Measurements from ENCODE around the gene TFE3. TPM values are rescaled to one million over a fixed set of nuclear protein-coding genes. Genes with fewer than 3 reads are reported as not detected.

Gene TFE3
- total RNA-seq, 1 donor from 2014 or later: 21.0 TPM

DNA sequence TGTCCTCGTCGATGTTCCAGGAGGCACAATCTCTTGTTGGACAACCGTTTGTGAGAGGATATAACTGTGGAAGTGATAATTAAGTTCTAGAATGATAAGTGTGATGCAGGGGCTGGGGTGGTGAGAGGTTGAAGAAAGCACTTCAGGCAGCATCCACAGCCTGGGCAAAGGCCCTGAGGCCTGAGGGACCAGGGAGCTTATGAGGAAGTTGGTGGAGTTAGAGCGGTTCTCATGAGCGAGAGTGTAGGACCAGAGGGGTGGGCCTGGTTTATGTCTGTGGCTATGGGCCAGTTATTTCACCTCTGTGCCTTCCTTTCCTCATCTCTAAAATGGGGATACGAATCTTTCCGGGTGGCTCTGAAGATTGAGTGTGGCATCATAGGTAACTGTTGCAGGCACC is 18.3 kb upstream of the TFE3 start:
- DNase-seq (ENCODE audit: low read depth, low spot score): no peak

DNA sequence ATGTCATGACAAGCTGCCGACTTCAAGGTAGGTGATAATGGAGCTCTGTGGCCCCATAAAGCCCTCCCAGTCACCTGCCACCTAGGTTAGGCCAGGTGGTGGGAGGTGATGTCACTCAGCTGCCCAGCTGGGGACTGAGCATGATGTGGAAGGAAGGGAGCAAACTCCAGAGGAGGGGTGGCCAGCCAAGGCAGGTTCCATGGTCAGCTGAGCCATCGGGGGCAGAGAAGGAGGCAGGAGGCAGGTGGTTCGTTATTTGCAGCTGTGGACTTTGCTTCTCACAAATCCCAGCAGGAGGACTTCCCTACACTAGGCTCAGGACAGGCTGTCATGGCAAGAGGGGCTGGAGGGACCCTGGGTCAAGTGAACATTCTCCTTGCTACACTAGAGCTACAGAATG is 17.8 kb upstream of the TFE3 start:
- DNase-seq (ENCODE audit: low read depth, low spot score): no peak

DNA sequence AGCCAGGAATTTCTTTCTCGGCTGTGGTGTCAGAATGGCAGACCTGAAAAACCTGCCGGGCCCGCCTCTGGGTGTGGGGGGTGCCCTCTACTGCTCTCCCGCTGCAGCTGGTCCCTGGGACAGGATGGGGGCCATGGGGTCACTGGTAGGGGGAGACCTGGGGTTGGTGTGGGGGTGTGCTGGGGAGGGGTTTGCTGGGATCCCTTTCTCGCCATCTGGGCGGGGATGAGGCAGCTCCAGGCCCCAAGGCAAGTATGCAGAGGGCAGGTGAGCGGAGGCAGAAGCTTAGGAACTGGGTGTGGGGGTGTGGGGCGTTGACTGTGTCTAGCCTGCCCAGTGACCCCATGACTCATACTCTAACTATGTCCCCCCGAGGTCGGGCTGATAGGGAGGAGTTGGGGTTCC is 16.5 kb upstream of the TFE3 start:
- DNase-seq (ENCODE audit: low read depth, low spot score): no peak

DNA sequence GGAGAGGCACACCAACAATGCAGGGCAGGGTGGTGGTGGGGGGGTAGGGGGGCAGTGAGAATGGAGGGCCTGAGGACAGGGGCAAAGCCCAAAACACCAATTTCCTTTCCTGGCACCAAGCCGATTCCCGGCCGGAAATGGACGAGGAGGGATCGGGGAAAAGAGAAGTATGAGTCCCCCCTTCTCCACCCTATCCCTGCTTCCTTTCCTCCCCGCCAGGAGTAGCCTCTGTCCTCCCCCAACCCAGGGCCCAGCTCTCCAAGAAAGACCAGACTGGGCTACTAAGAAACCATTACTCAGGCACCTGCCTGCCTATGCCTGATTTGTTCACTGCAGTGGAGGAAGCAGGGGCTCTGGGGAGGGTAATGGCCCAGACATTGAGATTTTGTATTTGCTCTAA is 16.0 kb upstream of the TFE3 start:
- DNase-seq (ENCODE audit: low read depth, low spot score): no peak

DNA sequence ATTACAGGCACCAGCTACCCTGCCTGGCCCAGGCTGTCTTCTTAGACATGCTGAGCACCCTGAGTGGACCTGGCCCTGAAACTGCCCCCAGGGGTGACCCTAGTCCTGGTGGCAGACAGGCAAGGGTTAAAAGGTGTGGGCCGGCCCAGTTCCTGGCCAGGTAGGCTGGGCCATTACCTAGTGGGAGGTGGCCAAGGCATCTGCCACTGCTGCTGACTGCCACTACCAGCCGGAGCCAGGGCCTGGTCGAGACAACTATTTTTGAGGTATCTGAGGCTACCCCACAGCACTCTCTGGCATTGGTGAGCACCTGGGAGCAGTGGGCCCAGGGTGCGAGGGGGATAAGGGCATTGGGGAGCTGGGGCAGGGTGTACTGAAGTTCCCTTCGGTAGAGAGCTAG is 15.6 kb upstream of the TFE3 start, which contains the start of gene CCDC120:
TSS of gene CCDC120 (plus strand) at position 206 of the 400 bp plus-strand sequence. CDS start 3,043 bp downstream, outside the sequence.
- DNase-seq (ENCODE audit: low read depth, low spot score): no peak

DNA sequence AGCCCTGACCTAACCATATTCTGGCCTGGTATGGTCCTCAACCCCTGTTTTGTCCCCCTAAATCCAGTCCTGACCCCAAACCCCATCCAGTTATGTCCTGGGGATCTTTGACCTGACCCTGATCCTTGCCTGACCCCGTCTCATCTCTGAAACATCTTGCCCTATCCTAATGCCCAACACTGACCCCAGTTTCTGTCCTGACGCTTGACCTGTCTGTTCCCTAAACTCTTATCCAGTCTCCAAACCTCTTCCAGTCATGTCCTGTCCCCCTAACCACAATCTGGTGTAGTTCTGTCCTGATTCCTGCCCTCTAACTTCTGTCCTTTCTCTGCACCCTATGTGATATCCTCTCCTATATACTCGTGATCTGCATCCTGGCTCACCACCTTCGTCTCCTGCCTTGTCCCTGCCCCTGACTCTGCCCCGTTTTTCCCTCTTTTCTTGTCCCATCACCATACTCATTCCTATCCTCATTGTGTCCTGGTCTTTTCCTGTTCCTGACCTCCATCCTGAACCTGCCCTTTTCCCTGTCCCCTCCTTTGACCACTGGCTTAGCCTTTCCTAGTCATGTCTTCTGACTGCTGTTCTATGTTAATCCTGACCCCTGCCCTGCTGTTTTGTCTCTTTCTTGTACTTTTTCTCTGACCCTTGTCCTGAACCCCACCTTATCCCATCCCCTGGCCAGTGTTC is 11.1 kb upstream of the TFE3 start:
- no peak for DNase-seq (ENCODE audit: low read depth, low spot score)

DNA sequence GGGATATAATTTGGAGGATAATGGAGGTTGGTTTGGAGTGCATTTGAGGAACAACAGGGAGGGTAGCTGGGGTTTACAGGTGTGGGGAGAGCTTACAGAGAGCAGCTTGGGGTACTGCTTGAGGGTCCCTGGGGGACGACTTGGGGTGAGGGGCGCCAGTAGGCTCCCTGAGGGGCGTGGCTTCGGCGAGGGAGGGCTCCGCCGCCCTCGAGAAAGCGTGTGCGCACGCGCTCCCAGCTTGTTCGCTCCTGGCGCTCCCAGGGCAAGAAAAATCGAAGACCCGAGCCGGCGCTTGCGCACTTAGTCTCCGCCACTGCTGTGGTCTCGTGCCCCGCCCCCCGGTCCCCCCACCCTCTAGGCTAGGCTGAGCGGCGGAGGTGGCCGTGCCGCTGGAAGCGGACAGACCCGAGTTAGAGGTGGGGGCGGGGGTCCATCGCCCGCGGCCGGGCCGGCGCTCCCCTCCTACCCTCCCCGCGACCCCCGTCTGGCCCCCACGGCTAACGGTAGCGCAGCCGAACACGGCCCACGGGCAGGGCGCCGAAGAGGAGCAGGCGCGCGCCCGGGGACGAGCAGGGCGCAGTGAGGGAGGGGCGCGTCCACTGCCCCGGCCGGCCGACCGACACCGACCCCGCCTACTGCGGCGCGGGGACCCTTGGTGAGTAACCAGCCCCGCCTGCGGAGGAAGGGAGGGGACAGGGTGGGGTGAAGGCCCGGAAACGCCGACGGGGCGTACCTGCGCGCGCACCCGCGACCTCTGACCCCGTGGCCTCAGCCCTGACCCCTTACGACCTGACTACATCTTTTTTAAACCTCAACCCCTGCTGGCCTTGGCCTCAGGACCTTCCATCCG is 10.3 kb upstream of the TFE3 start:
- DNase-seq (ENCODE audit: low read depth, low spot score): no peak

DNA sequence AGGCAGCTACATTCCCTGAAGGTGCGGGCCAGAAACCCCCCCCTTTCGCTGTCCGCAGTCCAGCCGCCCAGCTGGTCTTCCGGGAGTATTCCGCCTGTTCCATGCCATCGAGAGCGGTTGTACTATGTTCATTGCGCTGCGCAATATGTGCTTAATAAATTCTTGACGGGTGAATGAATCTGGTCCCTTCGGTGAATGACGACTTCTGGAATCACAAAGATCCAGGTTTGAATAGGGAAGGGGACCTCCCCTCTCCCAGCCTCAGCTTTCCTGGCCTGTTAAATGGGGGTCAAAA is 777 bp upstream of the TFE3 start:
- DNase-seq (ENCODE audit: low read depth, low spot score): no peak

DNA sequence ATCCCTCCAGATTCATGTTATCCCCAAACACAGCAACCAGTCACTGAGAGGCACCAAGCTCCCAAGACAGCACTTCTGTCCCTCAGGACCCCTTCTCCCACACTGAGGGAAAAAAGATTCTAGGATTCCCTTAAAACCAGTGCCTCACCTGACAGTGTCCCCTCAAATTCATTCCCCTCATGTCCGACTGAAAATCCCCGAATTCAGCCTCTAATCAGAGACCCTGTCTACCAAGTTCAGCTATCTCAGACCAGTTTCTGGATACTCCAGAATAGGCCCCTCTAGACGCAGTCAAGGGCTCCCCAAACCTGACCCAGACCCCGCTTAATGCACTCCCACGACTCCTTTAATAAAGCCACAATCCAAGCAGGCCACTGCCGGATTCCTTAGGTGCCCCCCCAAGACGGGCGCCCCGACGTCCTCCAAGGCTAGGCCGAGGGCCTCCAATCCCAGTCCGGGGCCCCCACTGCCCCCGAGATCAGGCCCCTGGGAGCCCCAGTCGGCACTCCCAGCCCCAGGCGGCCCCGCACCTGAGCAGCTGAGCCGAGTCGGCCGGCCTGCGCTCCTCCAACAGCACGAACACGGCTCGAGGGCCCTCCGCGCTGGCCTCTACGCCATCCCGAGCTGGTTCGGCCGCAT is 457 bp downstream of the TFE3 start:
- DNase-seq (ENCODE audit: low read depth, low spot score): no peak

DNA sequence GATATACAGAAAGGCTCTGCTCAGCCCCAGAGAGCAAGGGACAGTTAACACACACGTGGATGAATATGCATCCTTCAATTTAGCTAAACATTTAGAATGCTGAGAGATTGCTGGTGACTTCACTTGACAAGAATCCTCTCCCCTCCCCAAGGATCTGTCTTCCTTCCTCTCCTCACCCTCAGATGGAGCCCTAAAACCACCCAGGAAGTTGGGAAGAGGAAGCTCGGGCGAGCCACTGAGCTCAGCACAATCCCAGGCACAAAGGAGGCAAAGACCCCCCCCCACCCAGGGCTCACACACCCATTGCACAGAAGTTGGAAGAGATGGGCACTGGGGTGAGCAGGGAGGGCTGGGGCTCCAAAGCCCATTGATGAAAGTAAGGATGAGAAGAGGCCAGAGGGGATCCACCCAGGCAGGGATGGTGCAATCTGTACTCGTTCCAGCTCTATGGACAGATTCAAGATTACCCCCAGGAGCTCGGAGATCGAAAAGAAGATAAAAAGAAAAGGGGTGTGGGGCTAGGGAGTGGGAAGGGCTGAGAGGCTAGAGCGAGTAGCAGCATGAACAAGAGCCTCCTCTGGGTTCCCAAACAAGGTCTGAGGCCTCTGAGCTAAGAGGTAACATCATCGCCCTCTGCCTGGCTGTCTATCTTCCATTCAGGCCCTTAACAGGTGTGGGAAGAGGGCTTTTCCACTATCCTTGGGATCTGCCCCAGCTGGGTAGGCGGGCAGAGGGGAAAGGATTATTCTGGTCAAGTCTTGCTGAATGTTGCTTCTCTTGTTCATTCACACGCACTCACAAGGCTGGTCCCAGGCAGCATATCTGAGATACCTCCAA is 1.2 kb downstream of the TFE3 start:
- no peak for DNase-seq (ENCODE audit: low read depth, low spot score)

DNA sequence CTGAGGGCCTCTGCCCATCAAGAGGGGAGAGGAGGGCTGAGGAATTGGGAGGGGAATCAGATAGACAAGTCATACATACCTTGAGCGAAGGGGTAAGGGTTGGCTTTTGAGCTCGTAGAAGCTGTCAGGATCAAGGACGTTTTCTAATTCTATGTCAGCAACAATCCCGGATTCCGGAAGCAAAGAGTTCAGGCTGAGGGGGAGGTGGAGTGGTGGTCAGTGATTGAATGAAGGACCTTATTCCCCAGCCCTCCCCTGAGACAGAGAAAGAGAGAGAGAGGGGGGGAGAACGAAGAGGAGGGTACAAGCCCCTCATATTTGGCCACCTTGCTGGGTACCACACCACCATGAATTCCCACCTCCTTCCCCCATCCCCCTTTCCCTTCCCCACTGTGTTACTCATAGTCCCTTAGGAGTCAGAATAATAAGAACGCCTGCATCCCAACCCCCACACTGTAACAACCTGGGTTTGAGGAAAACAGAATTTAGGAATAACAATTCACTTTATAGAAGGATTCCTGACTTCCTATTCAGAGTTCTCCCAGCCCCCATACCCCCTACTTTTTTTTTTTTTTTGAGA is 2.7 kb downstream of the TFE3 start:
- DNase-seq (ENCODE audit: low read depth, low spot score): no peak

DNA sequence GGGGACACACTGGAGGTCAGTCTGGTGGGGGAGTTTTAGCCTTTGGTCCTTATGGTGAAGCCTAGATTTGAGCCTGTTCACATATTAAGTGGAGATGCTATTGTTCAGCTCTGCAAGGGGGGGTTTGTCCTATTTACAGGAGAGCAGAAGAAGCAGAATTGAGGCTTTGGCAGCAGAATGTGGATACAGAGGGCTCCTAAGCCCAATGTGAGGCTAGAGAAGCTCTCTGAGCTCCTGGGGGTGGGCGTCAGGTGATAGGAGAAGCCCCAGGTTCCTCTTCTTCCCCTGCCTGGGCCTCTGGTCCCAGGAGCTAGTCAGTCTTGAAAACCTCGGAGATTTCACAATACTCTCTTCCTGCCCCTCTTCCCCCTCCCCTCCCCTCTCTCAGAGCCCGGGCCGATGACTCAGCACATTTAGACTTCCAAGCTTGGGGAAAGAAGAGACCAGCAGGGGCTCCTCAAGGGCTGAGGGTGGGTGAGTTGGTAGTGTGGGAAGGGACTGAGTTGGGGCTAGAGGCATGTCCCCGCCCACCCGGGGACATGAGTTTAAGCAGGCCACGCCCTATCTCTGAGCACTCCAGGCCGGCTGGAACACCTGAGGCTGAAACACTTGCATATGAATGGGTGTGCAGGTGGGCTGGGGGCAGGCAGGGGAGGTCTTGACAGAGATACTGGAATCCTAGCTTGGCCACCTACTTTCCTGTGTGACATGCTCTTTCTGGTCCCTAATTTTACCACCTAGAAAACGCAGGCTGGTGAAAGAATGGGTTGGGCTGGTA is 3.4 kb downstream of the TFE3 start:
- DNase-seq (ENCODE audit: low read depth, low spot score): peak; percentile 53

DNA sequence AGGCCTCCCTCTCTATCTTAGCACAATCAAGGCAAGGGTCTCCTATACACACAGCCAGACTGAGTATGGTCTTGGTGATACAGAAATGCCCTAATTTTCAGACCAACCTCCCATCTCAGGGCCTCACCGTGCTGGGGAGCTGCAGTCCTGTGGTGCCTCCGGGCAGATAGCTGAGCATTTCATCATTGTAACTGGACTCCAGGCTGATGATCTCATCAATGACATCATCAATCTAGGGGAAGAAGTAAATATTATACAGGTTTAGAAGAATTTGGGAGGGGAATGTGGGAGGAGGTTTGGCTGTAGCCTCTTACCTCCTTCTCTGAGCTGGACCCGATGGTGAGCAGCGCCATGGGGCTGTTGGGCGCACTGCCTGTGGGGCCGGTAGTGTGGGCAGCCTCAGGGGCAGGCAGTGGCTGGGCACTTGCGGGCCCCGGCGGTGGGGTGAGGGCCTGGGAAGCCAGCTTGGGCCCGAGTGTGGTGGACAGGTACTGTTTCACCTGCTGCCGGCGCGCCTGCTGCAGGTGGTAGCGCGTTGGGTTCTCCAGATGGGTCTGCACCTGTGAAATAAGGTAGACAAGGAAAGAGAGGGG is 5.2 kb downstream of the TFE3 start:
- DNase-seq (ENCODE audit: low read depth, low spot score): no peak

DNA sequence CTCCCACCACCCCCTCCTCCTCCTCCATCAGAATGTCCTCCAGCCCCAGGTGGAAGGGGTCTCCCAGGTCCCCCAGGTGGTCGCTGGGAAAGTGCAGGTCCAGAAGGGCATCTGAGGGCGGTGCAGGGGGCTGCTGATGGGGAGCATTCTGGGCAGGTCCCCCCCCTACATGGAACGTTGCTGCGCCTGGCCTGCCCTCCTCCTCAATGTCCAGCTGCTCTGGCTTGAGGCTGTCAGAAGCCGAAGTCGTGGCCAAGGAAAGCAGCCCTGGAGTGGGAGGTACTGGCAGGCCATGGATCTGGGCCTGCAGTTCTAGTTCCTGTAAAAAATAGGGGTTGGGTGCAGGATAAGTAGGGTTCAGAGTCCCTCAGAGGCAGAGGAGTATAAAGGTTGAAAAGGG is 12.9 kb downstream of the TFE3 start:
- no peak for DNase-seq (ENCODE audit: low read depth, low spot score)

DNA sequence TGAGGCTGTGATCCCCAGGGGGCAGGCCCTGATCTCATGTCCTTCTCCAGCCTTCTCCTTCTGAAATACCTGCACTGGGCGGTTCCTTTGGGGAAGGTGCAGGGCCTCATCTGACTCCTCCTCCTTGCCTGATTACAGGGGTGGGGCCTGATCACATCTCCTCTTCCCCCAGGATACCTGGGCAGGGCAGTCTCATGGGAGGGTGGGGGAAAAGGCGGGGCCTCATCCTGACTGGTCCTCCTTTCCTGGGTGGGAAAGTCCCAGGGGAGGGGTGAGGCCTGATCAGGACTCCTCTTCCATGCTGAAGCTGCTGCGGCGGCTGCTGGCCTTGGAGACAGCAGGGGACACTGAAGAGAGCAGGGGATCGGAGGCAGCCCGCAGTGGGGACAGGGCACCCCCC is 13.3 kb downstream of the TFE3 start:
- DNase-seq (ENCODE audit: low read depth, low spot score): no peak

DNA sequence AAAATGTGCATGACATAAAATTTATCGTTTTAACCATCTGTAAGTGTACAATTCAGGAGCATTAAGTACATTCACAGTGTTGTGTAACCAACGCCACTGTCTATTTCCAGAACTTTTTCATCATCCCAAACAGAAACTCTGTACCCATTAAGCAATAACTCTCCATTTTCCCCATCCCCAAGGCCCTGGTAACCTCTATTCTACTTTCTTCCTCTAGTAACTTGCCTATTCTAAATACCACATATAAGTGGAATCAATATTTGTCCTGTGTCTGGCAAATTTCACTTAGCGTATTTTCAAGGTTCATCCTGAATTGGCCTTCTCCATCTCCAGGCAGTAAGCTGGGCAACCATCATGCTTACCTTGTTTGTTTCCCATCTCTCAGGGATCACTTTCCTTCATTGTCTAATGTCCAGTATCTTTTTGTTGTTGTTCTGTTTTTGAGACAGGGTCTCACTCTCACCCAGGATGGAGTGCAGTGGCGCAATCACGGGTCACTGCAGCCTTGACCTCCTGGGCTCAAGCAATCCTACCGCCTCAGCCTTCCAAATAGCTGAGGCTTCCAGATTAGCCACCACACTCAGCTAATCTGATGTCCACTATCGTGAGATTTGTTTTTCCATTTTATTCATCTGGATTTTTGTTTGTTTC is 23.4 kb downstream of the TFE3 start:
- DNase-seq (ENCODE audit: low read depth, low spot score): no peak

DNA sequence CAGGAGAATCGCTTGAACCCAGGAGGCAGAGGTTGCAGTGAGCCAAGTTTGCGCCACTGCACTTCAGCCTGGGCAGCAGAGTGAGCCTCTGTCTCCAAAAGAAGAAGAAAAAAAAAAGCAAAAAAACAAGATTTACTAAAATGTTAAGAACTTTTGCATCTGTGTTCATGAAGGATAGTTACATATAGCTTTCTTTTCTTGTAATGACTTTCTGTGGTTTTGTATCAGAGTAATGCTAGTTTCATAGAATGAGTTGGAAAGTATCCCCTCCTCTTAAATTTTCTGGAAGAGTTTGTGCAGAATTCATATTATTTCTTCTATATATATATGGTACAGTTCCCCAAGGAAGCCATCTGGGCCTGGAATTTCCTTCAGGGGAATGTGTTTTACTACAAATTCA is 24.1 kb downstream of the TFE3 start:
- no peak for DNase-seq (ENCODE audit: low read depth, low spot score)

DNA sequence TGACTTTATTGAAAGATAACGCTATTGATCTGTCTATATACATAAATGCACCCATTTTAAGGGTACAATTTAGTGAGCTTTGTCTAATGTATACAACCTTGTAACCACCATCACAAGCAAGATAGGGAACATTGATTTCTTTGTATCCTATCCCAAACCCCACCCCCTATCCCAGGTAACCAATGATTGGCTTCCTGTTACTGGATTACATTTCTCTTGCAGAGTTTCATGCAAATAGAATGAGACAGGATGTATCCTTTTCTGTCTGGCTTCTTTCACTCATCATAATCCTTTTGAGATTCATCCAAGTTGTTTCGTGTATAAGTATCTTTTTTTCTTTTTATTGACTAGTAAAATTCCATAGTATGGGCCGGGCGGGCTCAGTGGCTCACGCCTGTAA is 39.5 kb downstream of the TFE3 start:
- DNase-seq (ENCODE audit: low read depth, low spot score): no peak

DNA sequence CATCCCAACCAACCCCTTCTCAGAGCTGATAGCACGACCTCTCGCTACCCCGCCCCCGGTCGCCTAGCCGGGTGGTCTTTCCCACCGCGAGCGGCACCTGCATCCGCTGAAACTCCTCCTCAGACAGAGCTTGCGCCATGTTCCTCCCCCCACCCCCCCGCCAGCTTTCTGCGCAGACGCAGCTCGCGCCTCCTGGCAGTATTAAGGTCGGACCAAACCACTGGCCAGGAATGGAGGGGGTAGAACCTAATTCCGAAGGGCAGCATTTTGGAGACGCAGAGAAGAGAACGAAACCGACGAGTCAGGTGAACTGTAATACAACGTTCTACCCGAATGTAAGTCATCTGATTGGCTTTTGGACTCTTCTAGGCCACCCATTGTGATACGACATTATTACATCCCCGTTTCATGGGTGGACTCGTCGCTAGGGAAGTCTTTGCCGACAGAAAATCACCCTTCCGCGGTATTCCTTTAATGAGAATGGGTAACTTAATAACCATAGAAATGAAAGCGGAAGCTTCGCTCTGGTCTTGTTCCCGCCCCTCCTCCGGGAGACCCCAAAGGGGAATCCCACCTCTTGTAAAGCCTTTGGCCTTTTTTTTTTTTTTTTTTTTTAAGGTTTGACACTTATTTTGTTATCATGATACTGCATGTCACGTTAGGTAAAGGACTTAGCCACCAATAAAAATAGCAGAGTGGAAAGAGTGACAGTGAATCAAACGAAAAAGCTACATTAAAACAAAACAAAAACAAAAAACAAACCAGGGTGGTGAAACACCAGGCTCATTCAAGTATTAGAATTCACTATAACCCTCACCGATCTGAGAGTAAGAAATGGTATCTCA is 40.8 kb downstream of the TFE3 start, which contains the start of gene GRIPAP1:
TSS of gene GRIPAP1 (minus strand) at position 174 of the 845 bp plus-strand sequence. CDS start at position 139, 35 bp downstream.
- DNase-seq (ENCODE audit: low read depth, low spot score): peak; percentile 78
